KMS-11 (cell line): ENCODE results near the gene SIK2.

ENCODE experiments used
- H2AFZ ChIP-seq: fragments of 200-600 bp; sonication (generic); 2 replicates; pipeline ENCODE4 v1.6.1; 2016; ENCODE audit warnings: antibody characterized with exemption, mixed run types, low read depth
- H3K27ac ChIP-seq: fragments of 200-600 bp; sonication (generic); 2 replicates; pipeline ENCODE4 v1.6.1; 2016; ENCODE audit warnings: mild to moderate bottlenecking, mixed run types
- H3K27me3 ChIP-seq: fragments of 200-600 bp; sonication (generic); 2 replicates; pipeline ENCODE4 v1.6.1; 2017; ENCODE audit warnings: mild to moderate bottlenecking, low read depth, mixed run types, moderate library complexity; ENCODE audit not compliant: insufficient read depth
- H3K36me3 ChIP-seq: fragments of 200-600 bp; sonication (generic); 2 replicates; pipeline ENCODE4 v1.6.1; 2017; ENCODE audit warnings: mild to moderate bottlenecking, mixed run types; ENCODE audit not compliant: insufficient read depth
- H3K4me1 ChIP-seq: fragments of 200-600 bp; sonication (generic); 2 replicates; pipeline ENCODE4 v1.6.1; 2016; ENCODE audit warnings: mild to moderate bottlenecking, low read depth, mixed run types; ENCODE audit not compliant: poor library complexity, severe bottlenecking
- H3K4me2 ChIP-seq: fragments of 200-600 bp; sonication (generic); 2 replicates; pipeline ENCODE4 v1.7.0; 2016; ENCODE audit warnings: mild to moderate bottlenecking, mixed run types
- H3K4me3 ChIP-seq: fragments of 200-600 bp; sonication (generic); IDR thresholded peaks from 2 replicates; pipeline ENCODE4 v1.6.1; 2017; ENCODE audit warnings: low read depth, low read length, mixed read lengths; ENCODE audit not compliant: insufficient read depth
- H3K79me2 ChIP-seq: fragments of 200-600 bp; sonication (generic); 2 replicates; pipeline ENCODE4 v1.6.1; 2016; ENCODE audit warnings: low read depth, mixed run types; ENCODE audit not compliant: insufficient read depth
- H3K9ac ChIP-seq: fragments of 200-600 bp; sonication (generic); 2 replicates; pipeline ENCODE4 v1.6.1; 2016; ENCODE audit warnings: mild to moderate bottlenecking, mixed run types
- H4K20me1 ChIP-seq: fragments of 200-600 bp; sonication (generic); 2 replicates; pipeline ENCODE4 v1.6.1; 2016; ENCODE audit warnings: mild to moderate bottlenecking, mixed run types; ENCODE audit not compliant: insufficient read depth
- CTCF ChIP-seq: fragments of 200-600 bp; sonication (generic); conservative IDR thresholded peaks from 2 replicates; pipeline ENCODE4 v1.6.1; 2017; ENCODE audit warnings: low read depth, mild to moderate bottlenecking, antibody characterized with exemption, low read length, moderate library complexity, mixed read lengths

Gene SIK2

GRCh38 chr11:111633248-111633647, 31.0 kb downstream of the SIK2 start:
- H3K4me2 ChIP-seq, result no peak overlapping the region

GRCh38 chr11:111633756-111634362, 31.6 kb downstream of the SIK2 start:
- Histone ChIP-seq H3K79me2 (no peaks in the 10 kb centered on the region; the same call in 1 of the 2 replicates), H4K20me1 (no peaks in the 10 kb centered on the region), H3K4me2 (peak overlapping the region; percentile 46), H3K27ac (peak overlapping the region; percentile 30; the same call in 1 of the 2 replicates), H3K36me3 (no peaks in the 10 kb centered on the region), H3K4me3 (no peak overlapping the region), H3K4me1 (peaks cover 51% of the 10 kb centered on the region), H3K27me3 (no peaks in the 10 kb centered on the region), H2AFZ (no peak overlapping the region), H3K9ac (no peak overlapping the region)
- no peak for TF ChIP-seq CTCF

More at GRCh38 chr11:111633248-111633647, 31.0 kb downstream of the SIK2 start:
- Histone ChIP-seq H3K79me2 (no peaks in the 10 kb centered on the region; the same call in 1 of the 2 replicates), H2AFZ (no peak overlapping the region), H4K20me1 (no peaks in the 10 kb centered on the region), H3K27me3 (no peaks in the 10 kb centered on the region), H3K4me1 (peaks cover 45% of the 10 kb centered on the region), H3K36me3 (no peaks in the 10 kb centered on the region), H3K9ac (no peak overlapping the region), H3K27ac (no peak overlapping the region), H3K4me3 (no peak overlapping the region)
- TF ChIP-seq CTCF, result no peak

DNA sequence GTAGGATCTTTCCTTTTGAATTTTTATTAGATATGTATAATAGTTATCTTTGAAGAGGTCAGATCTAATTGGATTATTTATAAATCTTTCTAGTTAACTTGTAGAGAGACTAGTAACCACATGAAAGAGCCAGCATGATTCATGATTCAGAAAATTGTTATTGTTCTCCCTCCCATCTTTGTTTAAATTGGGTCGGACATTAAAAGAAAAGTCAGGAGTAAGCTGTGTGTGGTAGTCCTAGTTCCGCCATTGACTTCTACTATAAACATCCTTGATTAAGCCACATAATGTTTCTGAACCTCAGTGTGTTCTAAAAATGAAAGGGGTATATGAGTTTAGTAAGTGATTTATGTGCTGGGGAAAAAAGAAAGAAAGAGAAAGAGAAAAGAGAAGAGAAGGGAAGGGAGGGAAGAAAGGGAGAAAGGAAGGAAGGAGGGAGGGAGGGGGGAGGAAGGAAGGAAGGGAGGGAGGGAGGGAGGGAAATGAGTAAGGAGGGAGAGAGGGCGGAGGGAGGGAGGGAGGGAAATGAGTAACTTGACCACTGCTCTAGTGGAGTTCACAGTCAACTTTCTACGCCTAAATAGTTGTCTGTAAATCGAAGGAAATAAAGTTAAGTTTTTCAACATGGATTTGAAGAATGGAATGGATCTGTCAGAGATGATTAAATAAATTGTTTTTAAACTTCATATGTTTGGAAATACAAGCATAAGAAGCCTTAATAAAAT, 32.9 kb downstream of the SIK2 start:
- H3K79me2 ChIP-seq, result no peaks in the 10 kb centered on the region; the same call in 1 of the 2 replicates
- no peak overlapping the region for H3K27ac ChIP-seq
- H3K4me2 ChIP-seq, result no peak overlapping the region

DNA sequence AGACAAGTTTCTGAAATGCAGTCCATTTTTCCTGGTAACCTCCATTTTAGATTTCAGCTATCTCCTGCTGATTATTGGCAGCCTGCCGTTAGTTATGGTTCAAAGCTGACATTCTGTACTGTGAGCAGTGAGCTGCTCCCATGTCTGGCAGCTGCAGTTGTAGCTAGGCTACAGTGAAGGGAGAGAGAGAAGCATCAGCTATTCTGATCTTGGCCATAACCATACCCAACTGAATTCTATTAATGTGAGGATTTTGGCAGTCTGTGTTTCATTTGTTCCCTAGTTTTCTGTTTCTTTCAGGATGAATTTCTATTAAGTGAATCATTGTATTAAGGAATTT, 33.4 kb downstream of the SIK2 start:
- Histone ChIP-seq H3K4me3 (no peak overlapping the region), H3K9ac (no peak overlapping the region), H3K27ac (no peak overlapping the region)

More for the DNA sequence above, 32.9 kb downstream of the SIK2 start:
- Histone ChIP-seq H3K9ac (no peak overlapping the region), H4K20me1 (no peaks in the 10 kb centered on the region), H3K4me3 (no peak overlapping the region), H3K4me1 (peaks cover 51% of the 10 kb centered on the region), H3K36me3 (no peaks in the 10 kb centered on the region), H3K27me3 (no peaks in the 10 kb centered on the region), H2AFZ (no peak overlapping the region)
- TF ChIP-seq CTCF, result no peak

More for the DNA sequence above, 33.4 kb downstream of the SIK2 start:
- no peaks in the 10 kb centered on the region for H4K20me1 ChIP-seq
- no peak overlapping the region for H2AFZ ChIP-seq
- no peaks in the 10 kb centered on the region for H3K27me3 ChIP-seq
- peaks cover 50% of the 10 kb centered on the region for H3K4me1 ChIP-seq
- no peak for TF ChIP-seq CTCF
- H3K4me2 ChIP-seq, result no peak overlapping the region
- no peaks in the 10 kb centered on the region; the same call in 1 of the 2 replicates for H3K79me2 ChIP-seq
- H3K36me3 ChIP-seq, result no peaks in the 10 kb centered on the region
